HEK293 (cell line): ENCODE results near the gene FHAD1.

Source experiments
- ZNF223 ChIP-seq: fragments of 450-650 bp; formaldehyde crosslinking; IDR thresholded peaks from 2 replicates; pipeline ENCODE4 v1.5.1; 2016; ENCODE audit warnings: missing biosample characterization, missing genetic modification characterization
- TF ChIP-seq, protein P1 (sequence below): fragments of 450-650 bp; formaldehyde crosslinking; IDR thresholded peaks from 2 replicates; pipeline ENCODE4 v1.5.1; 2016; ENCODE audit warnings: missing biosample characterization, missing genetic modification characterization
- TF ChIP-seq, protein P2 (sequence below): fragments of 450-650 bp; formaldehyde crosslinking; IDR thresholded peaks from 2 replicates; pipeline ENCODE4 v1.5.1; 2016; ENCODE audit warnings: missing biosample characterization, missing genetic modification characterization, borderline replicate concordance

DNA sequence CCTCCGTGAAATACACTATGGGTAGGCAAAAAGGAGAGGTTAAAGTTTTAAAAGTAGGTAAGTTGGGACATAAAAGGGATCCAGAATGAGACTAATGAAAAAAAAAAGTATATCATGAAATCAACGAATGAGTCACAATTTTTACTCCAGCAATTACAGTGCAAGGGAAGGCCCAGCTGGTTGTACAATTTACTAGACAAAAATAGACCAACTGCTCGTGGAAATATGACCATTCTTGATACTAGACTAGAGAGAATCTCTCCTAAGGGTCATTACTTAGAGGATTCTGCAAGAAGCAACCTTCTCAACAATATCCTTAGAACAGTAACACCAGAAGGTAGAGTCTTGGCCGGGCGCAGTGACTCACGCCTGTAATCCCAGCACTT, 107.5 kb downstream of the FHAD1 start:
- no peak for TF ChIP-seq ZNF223 (tag by site-specific recombination)
- TF ChIP-seq, protein P1, sequence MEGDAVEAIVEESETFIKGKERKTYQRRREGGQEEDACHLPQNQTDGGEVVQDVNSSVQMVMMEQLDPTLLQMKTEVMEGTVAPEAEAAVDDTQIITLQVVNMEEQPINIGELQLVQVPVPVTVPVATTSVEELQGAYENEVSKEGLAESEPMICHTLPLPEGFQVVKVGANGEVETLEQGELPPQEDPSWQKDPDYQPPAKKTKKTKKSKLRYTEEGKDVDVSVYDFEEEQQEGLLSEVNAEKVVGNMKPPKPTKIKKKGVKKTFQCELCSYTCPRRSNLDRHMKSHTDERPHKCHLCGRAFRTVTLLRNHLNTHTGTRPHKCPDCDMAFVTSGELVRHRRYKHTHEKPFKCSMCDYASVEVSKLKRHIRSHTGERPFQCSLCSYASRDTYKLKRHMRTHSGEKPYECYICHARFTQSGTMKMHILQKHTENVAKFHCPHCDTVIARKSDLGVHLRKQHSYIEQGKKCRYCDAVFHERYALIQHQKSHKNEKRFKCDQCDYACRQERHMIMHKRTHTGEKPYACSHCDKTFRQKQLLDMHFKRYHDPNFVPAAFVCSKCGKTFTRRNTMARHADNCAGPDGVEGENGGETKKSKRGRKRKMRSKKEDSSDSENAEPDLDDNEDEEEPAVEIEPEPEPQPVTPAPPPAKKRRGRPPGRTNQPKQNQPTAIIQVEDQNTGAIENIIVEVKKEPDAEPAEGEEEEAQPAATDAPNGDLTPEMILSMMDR (tag by site-specific recombination), result no peak
- TF ChIP-seq, protein P2, sequence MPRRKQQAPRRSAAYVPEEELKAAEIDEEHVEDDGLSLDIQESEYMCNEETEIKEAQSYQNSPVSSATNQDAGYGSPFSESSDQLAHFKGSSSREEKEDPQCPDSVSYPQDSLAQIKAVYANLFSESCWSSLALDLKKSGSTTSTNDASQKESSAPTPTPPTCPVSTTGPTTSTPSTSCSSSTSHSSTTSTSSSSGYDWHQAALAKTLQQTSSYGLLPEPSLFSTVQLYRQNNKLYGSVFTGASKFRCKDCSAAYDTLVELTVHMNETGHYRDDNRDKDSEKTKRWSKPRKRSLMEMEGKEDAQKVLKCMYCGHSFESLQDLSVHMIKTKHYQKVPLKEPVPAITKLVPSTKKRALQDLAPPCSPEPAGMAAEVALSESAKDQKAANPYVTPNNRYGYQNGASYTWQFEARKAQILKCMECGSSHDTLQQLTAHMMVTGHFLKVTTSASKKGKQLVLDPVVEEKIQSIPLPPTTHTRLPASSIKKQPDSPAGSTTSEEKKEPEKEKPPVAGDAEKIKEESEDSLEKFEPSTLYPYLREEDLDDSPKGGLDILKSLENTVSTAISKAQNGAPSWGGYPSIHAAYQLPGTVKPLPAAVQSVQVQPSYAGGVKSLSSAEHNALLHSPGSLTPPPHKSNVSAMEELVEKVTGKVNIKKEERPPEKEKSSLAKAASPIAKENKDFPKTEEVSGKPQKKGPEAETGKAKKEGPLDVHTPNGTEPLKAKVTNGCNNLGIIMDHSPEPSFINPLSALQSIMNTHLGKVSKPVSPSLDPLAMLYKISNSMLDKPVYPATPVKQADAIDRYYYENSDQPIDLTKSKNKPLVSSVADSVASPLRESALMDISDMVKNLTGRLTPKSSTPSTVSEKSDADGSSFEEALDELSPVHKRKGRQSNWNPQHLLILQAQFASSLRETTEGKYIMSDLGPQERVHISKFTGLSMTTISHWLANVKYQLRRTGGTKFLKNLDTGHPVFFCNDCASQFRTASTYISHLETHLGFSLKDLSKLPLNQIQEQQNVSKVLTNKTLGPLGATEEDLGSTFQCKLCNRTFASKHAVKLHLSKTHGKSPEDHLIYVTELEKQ (tag by site-specific recombination), result no peak
